Measurements from ENCODE around the gene WDFY2. TPM values are rescaled to one million over a fixed set of nuclear protein-coding genes. Genes with fewer than 3 reads are reported as not detected.

WDFY2 gene
- total and polyA plus RNA-seq, 9 donors = 5.4 to 17.9 (median 12.6) TPM

Small RNAs within 50 kb of the gene (microRNA-seq; reads per million reads assigned to microRNA genes)
- 0.38 to 7.1 (median 0.54) reads per million in 3 donors for gene MIR4703

Small RNAs within 50 kb of the gene (small RNA-seq; reads per million reads assigned to genes)
- gene MIR4703 (not detected), gene RN7SL413P (not detected), gene RNU6-65P (not detected), gene RNY1P6 (not detected)

Other genes with a start within 250 kb of the WDFY2 start
- gene SERPINE3, start 244.8 kb upstream of the WDFY2 start, total RNA-seq = under 1 TPM in 2 of 7 donors, not detected in 5; 0.11 to 0.18 TPM
- not detected for gene SERPINE3, start 244.8 kb upstream of the WDFY2 start, polyA plus RNA-seq
- gene INTS6, start 131.4 kb upstream of the WDFY2 start, total RNA-seq = 10 to 100 TPM; 26.7 to 38.9 (median 31.0) TPM
- gene INTS6, start 131.4 kb upstream of the WDFY2 start, polyA plus RNA-seq = 10 to 100 TPM; 11.2 to 21.2 TPM
- gene DHRS12, start 219.7 kb downstream of the WDFY2 start, total RNA-seq = 10 to 100 TPM in 6 of 7 donors, 1 to 10 TPM in 1; 9.7 to 19.7 (median 16.2) TPM
- gene DHRS12, start 219.7 kb downstream of the WDFY2 start, polyA plus RNA-seq = 10 to 100 TPM; 24.9 to 29.1 TPM